Endothelial cell of umbilical vein (primary cell): ENCODE data around the gene FBXL12.
"Not testable (repeated sequence)": the region's sequence is repeated elsewhere in the genome, so short reads cannot be mapped to it uniquely, and the experiment has no call there.

ENCODE experiments used
- CTCF ChIP-seq, 2 donors: IDR thresholded peaks; 1 replicate in 1 of 2; 2 replicates in 1 of 2; pipeline ENCODE4 v1.5.1; 2011; ENCODE audit warnings: low read length in 2 of 2, mild to moderate bottlenecking in 2 of 2, moderate library complexity in 2 of 2, control low read depth in 1 of 2, inconsistent platforms in 1 of 2, low read depth in 1 of 2; ENCODE audit not compliant: insufficient read depth in 1 of 2; ENCODE audit errors: extremely low read depth in 1 of 2
- EZH2 ChIP-seq: IDR thresholded peaks from 2 replicates; pipeline ENCODE4 v1.6.1; 2012; ENCODE audit warnings: borderline replicate concordance, low read depth, mild to moderate bottlenecking, moderate library complexity, low read length, inconsistent platforms; ENCODE audit not compliant: severe bottlenecking
- FOS ChIP-seq: IDR thresholded peaks from 2 replicates; pipeline ENCODE4 v1.6.1; 2011; ENCODE audit warnings: mild to moderate bottlenecking, low read length, moderate library complexity, borderline replicate concordance; ENCODE audit not compliant: insufficient read depth
- GATA2 ChIP-seq: IDR thresholded peaks from 2 replicates; pipeline ENCODE4 v1.7.0; 2011; ENCODE audit warnings: low read depth, mild to moderate bottlenecking, moderate library complexity, mixed read lengths, low read length; ENCODE audit not compliant: insufficient read length, insufficient read depth
- JUN ChIP-seq: IDR thresholded peaks from 2 replicates; pipeline ENCODE4 v1.6.1; 2011; ENCODE audit warnings: borderline replicate concordance, low read depth; ENCODE audit not compliant: insufficient read length, insufficient read depth
- MAX ChIP-seq: IDR thresholded peaks from 2 replicates; pipeline ENCODE4 v1.6.1; 2011; ENCODE audit not compliant: insufficient read depth, insufficient read length
- MYC ChIP-seq: IDR thresholded peaks from one replicate; pipeline ENCODE4 v1.6.1; 2011; ENCODE audit warnings: mild to moderate bottlenecking, low read depth, low read length
- POLR2A ChIP-seq: IDR thresholded peaks from 2 replicates; pipeline ENCODE4 v1.6.1; 2012; ENCODE audit warnings: low read depth, mild to moderate bottlenecking, control low read depth, low read length
- POLR2AphosphoS5 ChIP-seq: IDR thresholded peaks from 2 replicates; pipeline ENCODE4 v1.6.1; 2012; ENCODE audit warnings: low read depth, mild to moderate bottlenecking, control low read depth, low read length, moderate library complexity; ENCODE audit not compliant: insufficient read depth

GRCh38 chr19:9784163-9784496 lies 34.7 kb downstream of the FBXL12 start:
- not testable (repeated sequence) for TF ChIP-seq MYC; CTCF (IDR thresholded peaks at IDR 0.05; ENCODE audit: extremely low read depth in 1 of 2, insufficient read depth in 1 of 2, low read depth in 1 of 2, low read length in 2 of 2); POLR2A; JUN; GATA2; POLR2AphosphoS5; MAX; EZH2; FOS
